ENCODE measurements around the gene ZNF682.
A peak's percentile ranks its signal among the peaks of the same experiment; 100 is the strongest.
"Not testable (repeated sequence)": the region's sequence is repeated elsewhere in the genome, so short reads cannot be mapped to it uniquely, and the experiment has no call there.

The ZNF682 gene

GRCh38 chr19:19997656-19998268 lies 41.5 kb downstream of the ZNF682 start:
- no peak for DNase-seq (ENCODE audit: low spot score)
- in situ Hi-C loops (cut with MboI; ENCODE audit: low sequenced_read_pairs, unreplicated experiment): no loop called here
- TF ChIP-seq, protein P1, sequence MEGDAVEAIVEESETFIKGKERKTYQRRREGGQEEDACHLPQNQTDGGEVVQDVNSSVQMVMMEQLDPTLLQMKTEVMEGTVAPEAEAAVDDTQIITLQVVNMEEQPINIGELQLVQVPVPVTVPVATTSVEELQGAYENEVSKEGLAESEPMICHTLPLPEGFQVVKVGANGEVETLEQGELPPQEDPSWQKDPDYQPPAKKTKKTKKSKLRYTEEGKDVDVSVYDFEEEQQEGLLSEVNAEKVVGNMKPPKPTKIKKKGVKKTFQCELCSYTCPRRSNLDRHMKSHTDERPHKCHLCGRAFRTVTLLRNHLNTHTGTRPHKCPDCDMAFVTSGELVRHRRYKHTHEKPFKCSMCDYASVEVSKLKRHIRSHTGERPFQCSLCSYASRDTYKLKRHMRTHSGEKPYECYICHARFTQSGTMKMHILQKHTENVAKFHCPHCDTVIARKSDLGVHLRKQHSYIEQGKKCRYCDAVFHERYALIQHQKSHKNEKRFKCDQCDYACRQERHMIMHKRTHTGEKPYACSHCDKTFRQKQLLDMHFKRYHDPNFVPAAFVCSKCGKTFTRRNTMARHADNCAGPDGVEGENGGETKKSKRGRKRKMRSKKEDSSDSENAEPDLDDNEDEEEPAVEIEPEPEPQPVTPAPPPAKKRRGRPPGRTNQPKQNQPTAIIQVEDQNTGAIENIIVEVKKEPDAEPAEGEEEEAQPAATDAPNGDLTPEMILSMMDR (IDR thresholded peaks at IDR 0.05; ENCODE audit: borderline replicate concordance, control extremely low read depth, extremely low read depth, insufficient read depth, missing control alignments): no peak

- no peak for DNase-seq (ENCODE audit: low spot score)
- TF ChIP-seq, protein P1 (IDR thresholded peaks at IDR 0.05; ENCODE audit: borderline replicate concordance, control extremely low read depth, extremely low read depth, insufficient read depth, missing control alignments): no peak
- in situ Hi-C loops (cut with MboI; ENCODE audit: low sequenced_read_pairs, unreplicated experiment): no loop called here
Observed at GRCh38 chr19:19966862-19967261, 72.4 kb downstream of the ZNF682 start.

DNA sequence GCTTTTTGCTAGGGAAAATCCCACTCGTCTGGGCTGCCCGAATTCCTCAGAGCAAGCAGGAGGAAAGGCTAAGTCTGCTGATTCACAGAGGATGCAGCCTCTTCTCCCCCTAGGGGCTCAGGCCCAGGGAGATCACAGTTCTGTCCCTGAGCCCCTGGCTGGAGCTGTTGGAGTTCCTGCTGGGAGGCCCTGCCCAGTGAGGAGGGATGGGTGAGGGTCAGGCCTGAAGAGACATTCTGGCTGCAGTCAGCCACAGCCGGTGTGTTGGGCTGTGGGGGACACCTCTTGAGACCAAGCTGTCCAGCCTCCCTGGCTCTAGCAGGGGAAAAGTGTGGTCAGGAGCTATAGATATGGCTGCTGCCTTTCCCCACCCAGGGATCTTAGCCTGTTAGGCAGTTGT lies 73.2 kb downstream of the ZNF682 start:
- DNase-seq (ENCODE audit: low spot score); in situ Hi-C loops (cut with MboI; ENCODE audit: low sequenced_read_pairs, unreplicated experiment): not testable (repeated sequence)

DNA sequence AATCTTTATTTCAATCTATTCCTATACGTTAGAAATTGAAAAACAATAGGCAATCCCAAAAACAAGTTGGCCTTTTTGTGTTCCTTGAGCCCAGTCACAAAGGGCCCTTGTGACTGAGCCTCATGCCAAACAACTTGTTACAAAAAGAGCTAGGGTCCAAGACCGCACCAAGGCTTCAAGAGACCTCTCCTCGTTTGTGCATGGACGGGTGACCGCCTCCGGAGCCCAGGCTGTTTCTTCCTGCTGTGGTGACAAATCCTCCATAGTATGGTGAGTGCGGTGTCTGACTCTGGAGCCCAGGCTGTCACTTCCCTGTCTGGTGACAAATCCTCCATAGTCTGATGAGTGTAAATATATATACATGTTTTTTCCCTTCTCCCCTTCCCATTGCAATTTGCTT lies 74.9 kb downstream of the ZNF682 start:
- in situ Hi-C loops (cut with MboI; ENCODE audit: low sequenced_read_pairs, unreplicated experiment): no loop called here
- TF ChIP-seq, protein P1 (IDR thresholded peaks at IDR 0.05; ENCODE audit: borderline replicate concordance, control extremely low read depth, extremely low read depth, insufficient read depth, missing control alignments): no peak
- no peak for DNase-seq (ENCODE audit: low spot score)

- TF ChIP-seq, protein P1 (IDR thresholded peaks at IDR 0.05; ENCODE audit: borderline replicate concordance, control extremely low read depth, extremely low read depth, insufficient read depth, missing control alignments): peak; percentile 52
- in situ Hi-C loops (cut with MboI; ENCODE audit: low sequenced_read_pairs, unreplicated experiment): loop anchor here (10.0 kb wide), 1 partner anchor 424 kb away; the partner anchor contains the start of gene CILP2
- not testable (repeated sequence) for DNase-seq (ENCODE audit: low spot score)
Observed at GRCh38 chr19:19959151-19959799, 80.0 kb downstream of the ZNF682 start.

DNA sequence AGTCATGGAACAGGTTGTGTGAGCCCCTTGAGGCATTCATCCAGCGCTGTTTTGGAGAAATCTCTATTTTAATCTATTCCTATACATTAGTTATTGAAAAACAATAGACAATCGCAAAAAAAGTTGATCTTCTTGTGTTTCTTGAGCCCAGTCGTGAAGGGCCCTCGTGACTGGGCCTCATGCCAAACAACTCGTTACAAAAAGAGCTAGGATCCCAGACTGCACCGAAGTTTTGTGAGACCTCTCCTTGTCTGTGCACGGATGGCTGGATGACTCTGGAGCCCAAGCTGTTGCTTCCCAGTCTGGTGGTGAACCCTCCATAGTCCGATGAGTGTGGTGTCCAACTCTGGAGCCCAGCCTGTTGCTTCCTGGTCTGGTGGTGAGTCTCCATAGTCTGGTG lies 81.5 kb downstream of the ZNF682 start:
- DNase-seq (ENCODE audit: low spot score): not testable (repeated sequence)
- in situ Hi-C loops (cut with MboI; ENCODE audit: low sequenced_read_pairs, unreplicated experiment): loop anchor here (10.0 kb wide), 1 partner anchor 423 kb away; the partner anchor contains the start of gene CILP2

DNA sequence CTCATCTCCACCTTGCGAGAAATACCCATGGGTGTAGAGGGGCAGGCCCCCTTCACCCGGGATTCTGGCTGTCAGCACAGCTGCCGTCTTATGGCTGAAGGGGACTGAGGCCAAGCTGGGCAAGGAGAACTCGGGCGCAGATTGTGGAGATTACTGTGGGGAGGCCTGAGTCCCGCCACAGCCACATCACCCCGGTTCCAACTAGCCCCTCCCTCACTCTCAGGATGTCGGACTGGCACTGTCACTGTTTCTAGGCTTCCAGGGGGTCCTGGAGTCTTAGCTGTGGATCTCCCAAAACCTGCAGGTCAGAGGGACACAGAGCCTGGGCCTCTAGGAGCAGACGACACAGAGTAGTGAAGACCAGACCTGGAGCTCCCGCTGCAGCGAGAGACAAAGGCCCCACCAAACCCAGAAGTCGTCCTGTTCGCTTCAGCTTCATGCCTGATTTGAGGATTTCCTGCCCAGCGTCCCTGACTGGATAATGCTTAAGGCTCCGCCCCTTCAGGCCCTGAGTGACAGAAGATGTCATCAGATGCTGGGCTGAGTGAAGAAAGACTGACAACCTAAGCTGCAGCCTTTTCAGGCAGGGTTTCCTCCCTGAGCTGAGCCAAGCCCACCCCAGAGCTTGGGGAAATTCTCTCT lies 82.8 kb downstream of the ZNF682 start:
- in situ Hi-C loops (cut with MboI; ENCODE audit: low sequenced_read_pairs, unreplicated experiment): loop anchor here (10.0 kb wide), 1 partner anchor 422 kb away; the partner anchor contains the start of gene CILP2

More for the DNA sequence above, 82.8 kb downstream of the ZNF682 start:
- DNase-seq (ENCODE audit: low spot score): no peak
- TF ChIP-seq, protein P1 (IDR thresholded peaks at IDR 0.05; ENCODE audit: borderline replicate concordance, control extremely low read depth, extremely low read depth, insufficient read depth, missing control alignments): no peak

Data from GM13976 (cell line).